Measurements from ENCODE around the gene CHRNA4.

DNA sequence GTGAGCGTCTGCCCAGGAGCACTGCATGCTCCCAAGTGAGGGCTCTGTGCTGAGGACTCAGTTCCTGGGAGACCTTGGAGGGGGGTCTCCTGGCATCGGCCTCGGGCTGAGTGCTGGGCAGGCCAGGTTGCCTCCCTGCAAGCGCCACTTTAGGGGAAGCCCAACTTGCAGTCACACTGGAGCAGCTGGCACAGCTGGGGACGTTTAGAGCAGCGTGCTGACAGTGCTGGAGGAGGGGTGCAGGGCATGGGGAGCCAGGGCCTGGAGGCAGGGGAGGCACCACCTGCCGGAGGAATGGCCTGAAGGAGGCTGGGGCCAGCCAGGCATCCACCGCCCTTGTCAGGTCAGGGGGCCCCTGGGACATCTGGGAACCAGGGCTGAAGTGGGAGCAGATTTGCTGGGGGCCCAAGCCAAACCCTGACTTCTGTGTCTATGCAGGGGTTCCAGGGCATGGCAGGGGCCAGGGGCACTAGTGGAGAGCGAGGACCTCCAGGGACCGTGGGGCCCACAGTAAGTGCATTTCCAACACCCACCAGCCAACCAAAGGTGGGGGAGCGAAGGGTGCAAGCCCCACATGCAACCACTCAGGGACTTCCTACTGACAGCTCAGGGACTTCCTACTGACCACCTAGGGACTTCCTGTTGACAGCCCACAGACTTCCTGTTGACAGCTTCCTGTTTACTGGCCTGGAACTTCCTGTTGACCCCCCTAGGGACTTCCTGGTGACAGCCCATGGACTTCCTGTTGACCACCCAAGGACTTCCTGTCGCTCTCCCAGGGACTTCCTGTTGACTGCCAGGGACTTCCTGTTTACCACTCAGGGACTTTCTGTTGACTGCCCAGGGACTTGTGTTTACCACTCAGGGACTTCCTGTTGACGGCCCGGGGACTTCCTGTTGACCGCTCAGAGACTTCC is 34.6 kb downstream of the CHRNA4 start:
- TF ChIP-seq, protein P1, sequence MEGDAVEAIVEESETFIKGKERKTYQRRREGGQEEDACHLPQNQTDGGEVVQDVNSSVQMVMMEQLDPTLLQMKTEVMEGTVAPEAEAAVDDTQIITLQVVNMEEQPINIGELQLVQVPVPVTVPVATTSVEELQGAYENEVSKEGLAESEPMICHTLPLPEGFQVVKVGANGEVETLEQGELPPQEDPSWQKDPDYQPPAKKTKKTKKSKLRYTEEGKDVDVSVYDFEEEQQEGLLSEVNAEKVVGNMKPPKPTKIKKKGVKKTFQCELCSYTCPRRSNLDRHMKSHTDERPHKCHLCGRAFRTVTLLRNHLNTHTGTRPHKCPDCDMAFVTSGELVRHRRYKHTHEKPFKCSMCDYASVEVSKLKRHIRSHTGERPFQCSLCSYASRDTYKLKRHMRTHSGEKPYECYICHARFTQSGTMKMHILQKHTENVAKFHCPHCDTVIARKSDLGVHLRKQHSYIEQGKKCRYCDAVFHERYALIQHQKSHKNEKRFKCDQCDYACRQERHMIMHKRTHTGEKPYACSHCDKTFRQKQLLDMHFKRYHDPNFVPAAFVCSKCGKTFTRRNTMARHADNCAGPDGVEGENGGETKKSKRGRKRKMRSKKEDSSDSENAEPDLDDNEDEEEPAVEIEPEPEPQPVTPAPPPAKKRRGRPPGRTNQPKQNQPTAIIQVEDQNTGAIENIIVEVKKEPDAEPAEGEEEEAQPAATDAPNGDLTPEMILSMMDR (IDR thresholded peaks at IDR 0.05), result no peak
- no peak for TF ChIP-seq POLR2A (IDR thresholded peaks at IDR 0.05)
